HepG2 (cell line): Measurements from ENCODE around the gene ST3GAL2. TPM values are rescaled to one million over a fixed set of nuclear protein-coding genes. Genes with fewer than 3 reads are reported as not detected.

ENCODE experiments used
- BORCS8-MEF2B ChIP-seq: sonication (generic); formaldehyde crosslinking; IDR thresholded peaks from 2 replicates; pipeline ENCODE4 v1.8.0; 2022; ENCODE audit warnings: mild to moderate bottlenecking, missing genetic modification reagents
- EED ChIP-seq: sonication (generic); formaldehyde crosslinking; IDR thresholded peaks from 2 replicates; pipeline ENCODE4 v1.5.0; 2020; ENCODE audit warnings: mild to moderate bottlenecking, missing genetic modification reagents
- LCORL ChIP-seq, 2 experiments: fragments of 450-650 bp in 1 of 2; sonication (generic) in 1 of 2; formaldehyde crosslinking in 1 of 2; IDR thresholded peaks; 2 replicates each; pipeline versions ENCODE4 v1.5.0 to v1.6.1; 2017 to 2020; ENCODE audit warnings: antibody characterized with exemption in 1 of 2, missing genetic modification reagents in 1 of 2
- MIXL1 ChIP-seq: IDR thresholded peaks from 2 replicates; pipeline ENCODE4 v1.6.1; 2016
- PHB2 ChIP-seq: fragments of 450-650 bp; IDR thresholded peaks from 2 replicates; pipeline ENCODE4 v1.6.1; 2018; ENCODE audit not compliant: partially characterized antibody
- POLR2G ChIP-seq: fragments of 200-400 bp; formaldehyde crosslinking; IDR thresholded peaks from 2 replicates; pipeline ENCODE4 v1.6.1; 2018; ENCODE audit warnings: mild to moderate bottlenecking, low read depth, low read length, moderate library complexity
- RXRA ChIP-seq: sonication (generic); formaldehyde crosslinking; IDR thresholded peaks from 2 replicates; pipeline ENCODE4 v1.5.1; 2020; ENCODE audit warnings: missing genetic modification reagents
- TCF7L2 ChIP-seq: IDR thresholded peaks from 2 replicates; pipeline ENCODE4 v1.6.1; 2011; ENCODE audit warnings: mild to moderate bottlenecking, low read depth, low read length, moderate library complexity
- ZFP36 ChIP-seq: fragments of 150-350 bp; IDR thresholded peaks from 2 replicates; pipeline ENCODE4 v1.6.1; 2018; ENCODE audit warnings: borderline replicate concordance, low read length, low read depth; ENCODE audit not compliant: partially characterized antibody
- ZNF33A ChIP-seq: sonication (generic); formaldehyde crosslinking; IDR thresholded peaks from 2 replicates; pipeline ENCODE4 v1.5.1; 2020; ENCODE audit warnings: missing genetic modification reagents, mild to moderate bottlenecking, moderate library complexity, borderline replicate concordance
- ZNF670 ChIP-seq: sonication (generic); formaldehyde crosslinking; IDR thresholded peaks from 2 replicates; pipeline ENCODE4 v1.8.0; 2022; ENCODE audit warnings: mild to moderate bottlenecking, missing genetic modification reagents, borderline replicate concordance
- ZNF891 ChIP-seq: sonication (generic); formaldehyde crosslinking; IDR thresholded peaks from 2 replicates; pipeline ENCODE4 v1.5.0; 2020; ENCODE audit warnings: mild to moderate bottlenecking, missing genetic modification reagents
- polyA plus RNA-seq, 8 experiments: library from polyadenylated mRNA; depleted of rRNA in 3 of 8; stranded (reverse) in 7 of 8; unstranded in 1 of 8; fragments of >200 nt; fragmentation: Illumina TruSeq in 4 of 8; extraction: Trizol in 4 of 8; gene quantifications; 2 replicates each; pipeline versions ENCODE4 v1.2.1 to v1.2.3, GENCODE V29; 2011 to 2016; ENCODE audit warnings: low read depth in 4 of 8, missing spikeins in 1 of 8, mixed read lengths in 1 of 8; ENCODE audit not compliant: insufficient read depth in 1 of 8
- total RNA-seq, 5 experiments: library from RNA; depleted of rRNA; stranded (reverse); fragments of >200 nt; fragmentation: Illumina TruSeq; extraction: Trizol; gene quantifications; 2 replicates each; pipeline ENCODE4 v1.2.3, GENCODE V29; 2016; ENCODE audit warnings: low read depth in 1 of 5
- TF ChIP-seq, protein P1 (sequence below): IDR thresholded peaks from 2 replicates; pipeline ENCODE4 v1.6.1; 2012; ENCODE audit warnings: inconsistent platforms
- TF ChIP-seq, protein P2 (sequence below): sonication (generic); formaldehyde crosslinking; conservative IDR thresholded peaks from 2 replicates; pipeline ENCODE4 v1.4.0; 2020; ENCODE audit warnings: mild to moderate bottlenecking, missing genetic modification reagents, moderate library complexity
- TF ChIP-seq, protein P3 (sequence below): sonication (generic); formaldehyde crosslinking; IDR thresholded peaks from 2 replicates; pipeline ENCODE4 v1.4.0; 2020; ENCODE audit warnings: mild to moderate bottlenecking, missing genetic modification reagents

ST3GAL2 gene
- total and polyA plus RNA-seq, 2 of the 13 experiments (the other 11 are each of a cell fraction or from before 2014, with no cell fraction given) = 16.3 to 24.9 TPM

DNA sequence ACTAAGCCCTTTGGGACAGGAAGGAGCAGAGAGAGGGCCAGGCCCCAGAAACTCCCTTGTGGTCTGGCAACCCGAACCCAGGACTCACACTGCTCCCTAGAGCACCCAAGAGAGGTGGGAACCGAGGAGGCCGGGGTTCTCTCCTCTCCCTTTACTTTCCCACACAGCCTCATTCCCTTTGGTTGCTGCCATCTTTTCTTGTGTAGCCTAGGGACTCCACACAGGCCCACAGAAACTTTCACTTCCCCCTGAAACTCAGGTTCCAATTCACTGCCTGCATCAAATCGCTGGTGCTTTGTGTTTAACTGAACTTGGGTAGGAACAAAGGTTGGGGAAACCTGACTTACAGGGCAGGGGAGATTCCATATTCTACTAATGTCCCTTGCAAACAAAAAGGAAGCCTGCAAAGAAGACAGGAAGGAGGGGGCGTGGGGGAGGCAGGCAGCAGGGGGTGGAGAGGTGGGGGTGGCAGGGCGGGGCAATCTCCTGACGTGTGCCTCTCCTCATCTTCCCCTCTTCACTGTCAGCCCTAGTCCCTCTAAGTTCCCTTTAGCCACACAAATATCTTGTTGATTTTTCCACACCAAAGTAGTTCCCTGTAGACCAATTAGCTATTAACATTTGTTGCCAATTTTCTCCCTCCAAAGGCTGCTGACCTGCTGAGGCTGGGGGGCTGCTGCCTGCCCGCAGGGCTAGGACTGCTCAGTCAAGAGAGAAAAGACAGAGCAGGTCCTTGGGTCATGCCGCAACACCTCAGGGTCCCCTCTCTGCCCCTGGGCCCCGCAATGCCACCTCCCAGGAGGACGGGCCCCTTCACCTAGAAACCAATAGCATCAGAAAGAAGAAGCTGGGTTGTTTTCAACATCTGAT, 8.0 kb downstream of the ST3GAL2 start (continued):
- TF ChIP-seq ZFP36 = no peak
- TF ChIP-seq, protein P1, sequence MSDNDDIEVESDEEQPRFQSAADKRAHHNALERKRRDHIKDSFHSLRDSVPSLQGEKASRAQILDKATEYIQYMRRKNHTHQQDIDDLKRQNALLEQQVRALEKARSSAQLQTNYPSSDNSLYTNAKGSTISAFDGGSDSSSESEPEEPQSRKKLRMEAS = no peak
- no peak for TF ChIP-seq BORCS8-MEF2B (CRISPR knock-in tag)
- TF ChIP-seq EED = no peak
- no peak for TF ChIP-seq LCORL (IDR thresholded peaks at IDR 0.05)
- TF ChIP-seq LCORL (CRISPR knock-in tag; IDR thresholded peaks at IDR 0.05) = no peak
- TF ChIP-seq ZNF891 (CRISPR knock-in tag) = no peak
- no peak for TF ChIP-seq TCF7L2
- TF ChIP-seq, protein P2, sequence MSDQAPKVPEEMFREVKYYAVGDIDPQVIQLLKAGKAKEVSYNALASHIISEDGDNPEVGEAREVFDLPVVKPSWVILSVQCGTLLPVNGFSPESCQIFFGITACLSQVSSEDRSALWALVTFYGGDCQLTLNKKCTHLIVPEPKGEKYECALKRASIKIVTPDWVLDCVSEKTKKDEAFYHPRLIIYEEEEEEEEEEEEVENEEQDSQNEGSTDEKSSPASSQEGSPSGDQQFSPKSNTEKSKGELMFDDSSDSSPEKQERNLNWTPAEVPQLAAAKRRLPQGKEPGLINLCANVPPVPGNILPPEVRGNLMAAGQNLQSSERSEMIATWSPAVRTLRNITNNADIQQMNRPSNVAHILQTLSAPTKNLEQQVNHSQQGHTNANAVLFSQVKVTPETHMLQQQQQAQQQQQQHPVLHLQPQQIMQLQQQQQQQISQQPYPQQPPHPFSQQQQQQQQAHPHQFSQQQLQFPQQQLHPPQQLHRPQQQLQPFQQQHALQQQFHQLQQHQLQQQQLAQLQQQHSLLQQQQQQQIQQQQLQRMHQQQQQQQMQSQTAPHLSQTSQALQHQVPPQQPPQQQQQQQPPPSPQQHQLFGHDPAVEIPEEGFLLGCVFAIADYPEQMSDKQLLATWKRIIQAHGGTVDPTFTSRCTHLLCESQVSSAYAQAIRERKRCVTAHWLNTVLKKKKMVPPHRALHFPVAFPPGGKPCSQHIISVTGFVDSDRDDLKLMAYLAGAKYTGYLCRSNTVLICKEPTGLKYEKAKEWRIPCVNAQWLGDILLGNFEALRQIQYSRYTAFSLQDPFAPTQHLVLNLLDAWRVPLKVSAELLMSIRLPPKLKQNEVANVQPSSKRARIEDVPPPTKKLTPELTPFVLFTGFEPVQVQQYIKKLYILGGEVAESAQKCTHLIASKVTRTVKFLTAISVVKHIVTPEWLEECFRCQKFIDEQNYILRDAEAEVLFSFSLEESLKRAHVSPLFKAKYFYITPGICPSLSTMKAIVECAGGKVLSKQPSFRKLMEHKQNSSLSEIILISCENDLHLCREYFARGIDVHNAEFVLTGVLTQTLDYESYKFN (CRISPR knock-in tag) = peak; percentile 34
- TF ChIP-seq RXRA (CRISPR knock-in tag) = 0 out of 2 replicates have a peak, but pooled peaks have one; percentile 22
- TF ChIP-seq POLR2G = peak; percentile 48; the same call in 1 of the 2 replicates
- no peak for TF ChIP-seq PHB2
- TF ChIP-seq, protein P3, sequence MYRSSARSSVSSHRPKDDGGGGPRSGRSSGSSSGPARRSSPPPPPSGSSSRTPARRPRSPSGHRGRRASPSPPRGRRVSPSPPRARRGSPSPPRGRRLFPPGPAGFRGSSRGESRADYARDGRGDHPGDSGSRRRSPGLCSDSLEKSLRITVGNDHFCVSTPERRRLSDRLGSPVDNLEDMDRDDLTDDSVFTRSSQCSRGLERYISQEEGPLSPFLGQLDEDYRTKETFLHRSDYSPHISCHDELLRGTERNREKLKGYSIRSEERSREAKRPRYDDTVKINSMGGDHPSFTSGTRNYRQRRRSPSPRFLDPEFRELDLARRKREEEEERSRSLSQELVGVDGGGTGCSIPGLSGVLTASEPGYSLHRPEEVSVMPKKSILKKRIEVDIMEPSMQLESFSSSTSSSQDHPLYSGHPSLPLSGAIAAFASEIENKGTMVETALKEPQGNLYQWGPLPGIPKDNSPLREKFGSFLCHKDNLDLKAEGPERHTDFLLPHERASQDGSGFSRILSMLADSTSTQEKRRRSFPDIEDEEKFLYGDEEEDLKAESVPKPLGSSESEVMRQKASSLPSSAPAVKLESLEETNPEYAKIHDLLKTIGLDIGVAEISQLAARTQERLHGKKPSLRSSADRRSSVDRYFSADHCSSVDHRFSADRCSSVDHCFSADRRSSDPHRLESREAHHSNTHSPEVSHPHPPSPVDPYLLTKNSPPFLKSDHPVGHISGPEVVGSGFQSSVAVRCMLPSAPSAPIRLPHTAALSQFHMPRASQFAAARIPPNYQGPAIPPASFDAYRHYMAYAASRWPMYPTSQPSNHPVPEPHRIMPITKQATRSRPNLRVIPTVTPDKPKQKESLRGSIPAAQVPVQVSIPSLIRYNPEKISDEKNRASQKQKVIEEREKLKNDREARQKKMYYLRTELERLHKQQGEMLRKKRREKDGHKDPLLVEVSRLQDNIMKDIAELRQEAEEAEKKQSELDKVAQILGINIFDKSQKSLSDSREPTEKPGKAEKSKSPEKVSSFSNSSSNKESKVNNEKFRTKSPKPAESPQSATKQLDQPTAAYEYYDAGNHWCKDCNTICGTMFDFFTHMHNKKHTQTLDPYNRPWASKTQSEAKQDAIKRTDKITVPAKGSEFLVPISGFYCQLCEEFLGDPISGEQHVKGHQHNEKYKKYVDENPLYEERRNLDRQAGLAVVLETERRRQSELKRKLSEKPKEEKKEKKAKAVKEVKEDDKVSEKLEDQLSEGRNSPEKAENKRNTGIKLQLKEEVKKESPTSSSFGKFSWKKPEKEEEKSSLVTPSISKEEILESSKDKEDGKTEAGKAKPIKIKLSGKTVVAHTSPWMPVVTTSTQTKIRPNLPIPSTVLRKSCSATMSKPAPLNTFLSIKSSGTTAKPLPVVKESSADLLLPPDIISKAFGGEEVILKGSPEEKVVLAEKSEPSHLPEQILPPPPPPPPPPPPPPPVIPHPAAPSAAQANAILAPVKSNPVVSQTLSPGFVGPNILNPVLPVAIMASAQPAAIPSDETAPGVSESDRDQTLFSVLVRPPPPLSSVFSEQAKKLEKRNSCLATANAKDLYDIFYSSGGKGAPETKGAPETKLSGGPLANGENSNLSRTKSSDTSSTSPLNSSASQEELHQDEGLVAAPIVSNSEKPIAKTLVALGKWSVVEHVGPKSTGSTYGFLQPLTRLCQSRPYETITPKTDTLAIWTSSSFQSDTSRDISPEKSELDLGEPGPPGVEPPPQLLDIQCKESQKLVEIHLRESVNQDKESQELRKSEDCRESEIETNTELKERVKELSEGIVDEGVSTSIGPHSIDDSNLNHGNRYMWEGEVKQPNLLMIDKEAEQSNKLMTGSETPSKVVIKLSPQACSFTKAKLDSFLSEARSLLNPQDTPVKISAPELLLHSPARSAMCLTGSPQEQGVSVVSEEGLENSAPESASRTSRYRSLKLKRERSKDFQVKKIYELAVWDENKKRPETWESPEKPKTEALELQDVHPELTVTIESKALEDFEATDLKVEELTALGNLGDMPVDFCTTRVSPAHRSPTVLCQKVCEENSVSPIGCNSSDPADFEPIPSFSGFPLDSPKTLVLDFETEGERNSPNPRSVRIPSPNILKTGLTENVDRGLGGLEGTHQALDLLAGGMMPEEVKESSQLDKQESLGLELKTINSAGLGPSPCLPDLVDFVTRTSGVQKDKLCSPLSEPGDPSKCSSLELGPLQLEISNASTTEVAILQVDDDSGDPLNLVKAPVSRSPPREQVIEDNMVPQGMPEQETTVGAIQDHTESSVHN (CRISPR knock-in tag) = no peak
- TF ChIP-seq ZNF33A (CRISPR knock-in tag) = no peak
- no peak for TF ChIP-seq MIXL1 (CRISPR knock-in tag)
- peak; percentile 29; the same call in 1 of the 2 replicates for TF ChIP-seq ZNF670
